Upper lobe of left lung (tissue), 6 donors: ENCODE data around the gene VPS13D. TPM values are rescaled to one million over a fixed set of nuclear protein-coding genes. Genes with fewer than 3 reads are reported as not detected.
A peak's percentile ranks its signal among the peaks of the same experiment; 100 is the strongest.

Experiments
- ATAC-seq, 2 donors: fragments of 200-7000 bp; cut with Tn5 transposase; one replicate each; pipeline ENCODE4 v1.9.1; 2022; ENCODE audit warnings: mild to moderate bottlenecking in 2 of 2, moderate library complexity in 2 of 2; ENCODE audit not compliant: low FRiP score in 2 of 2
- DNase-seq, 2 donors: peaks; one replicate each; pipeline ENCODE4 v3.0.0-alpha.2; 2019 to 2020
- H3K27ac ChIP-seq, 4 donors: fragments of 200-600 bp; sonication (generic); one replicate each; pipeline ENCODE4 v1.5.1; 2016 to 2019
- H3K27me3 ChIP-seq, 4 donors: fragments of 200-600 bp; sonication (generic); one replicate each; pipeline ENCODE4 v1.5.1; 2017 to 2019
- H3K36me3 ChIP-seq, 4 donors: fragments of 200-600 bp; sonication (generic); one replicate each; pipeline ENCODE4 v1.5.1; 2016 to 2019
- H3K4me1 ChIP-seq, 4 donors: fragments of 200-600 bp; sonication (generic); one replicate each; pipeline ENCODE4 v1.5.1; 2018 to 2019
- H3K4me3 ChIP-seq, 4 donors: fragments of 200-600 bp; sonication (generic); one replicate each; pipeline ENCODE4 v1.5.1; 2017 to 2019; ENCODE audit warnings: mild to moderate bottlenecking in 2 of 4, moderate library complexity in 1 of 4
- H3K9me3 ChIP-seq, 4 donors: fragments of 200-600 bp; sonication (generic); one replicate each; pipeline ENCODE4 v1.5.1; 2018 to 2019
- EP300 ChIP-seq, 4 donors: sonication (generic); formaldehyde crosslinking; IDR thresholded peaks; one replicate each; pipeline ENCODE4 v1.5.1; 2017; ENCODE audit warnings: antibody characterized with exemption in 4 of 4, control low read depth in 2 of 4
- POLR2A ChIP-seq, 4 donors: fragments of 450-650 bp; IDR thresholded peaks; one replicate each; pipeline ENCODE4 v1.5.1; 2016 to 2017; ENCODE audit warnings: antibody characterized with exemption in 4 of 4, mild to moderate bottlenecking in 2 of 4
- POLR2AphosphoS5 ChIP-seq, 2 donors: sonication (generic); formaldehyde crosslinking; IDR thresholded peaks; one replicate each; pipeline ENCODE4 v1.5.1; 2017; ENCODE audit warnings: antibody characterized with exemption in 2 of 2
- WGBS, 2 donors: methylation state at CpG; one replicate each; pipeline ENCODE4 v1.1.5; 2017 to 2018; 5-methylcytosine and 5-hydroxymethylcytosine counted together
- total RNA-seq, 6 donors: library from RNA; depleted of rRNA in 4 of 6; stranded (reverse); fragments of >200 nt in 4 of 6; gene quantifications; one replicate each; pipeline versions ENCODE4 v1.1.0 to v1.2.1, GENCODE V29; 2016 to 2021
- TF ChIP-seq, protein P1 (sequence below), 6 experiments: fragments of 450-650 bp in 4 of 6; fragments of 200-600 bp in 2 of 6; sonication (generic) in 2 of 6; IDR thresholded peaks; one replicate each; pipeline ENCODE4 v1.5.1; 2016 to 2019; ENCODE audit warnings: antibody characterized with exemption in 6 of 6
- donor health status: DM: no; HTN: no; CAD: no; lungs with moderate emphysema.
- donor health status: DM: no; HTN: yes; CAD: no; lungs with severe emphysema.

VPS13D gene
- total RNA-seq, 6 donors from 2014 or later, result 54.9 to 181 (median 87.9) TPM

GRCh38 chr1:12480041-12480440 lies 250.2 kb downstream of the VPS13D start:
- ATAC-seq (no peak), DNase-seq (no peak)
- Histone ChIP-seq H3K4me1 (peaks cover 63 to 71% (median 70%) of the 10 kb centered on the region in 4 donors), H3K4me3 (no peak overlapping the region), H3K9me3 (no peaks in the 10 kb centered on the region), H3K27me3 (no peaks in the 10 kb centered on the region), H3K27ac (peak overlapping the region in 3 of 4 donors; percentile 60 to 79 (median 76)), H3K36me3 (no peaks in the 10 kb centered on the region)
- WGBS, 2 donors, result 81 to 100% methylated on average over 2 to 3 of the region's 3 CpGs
- TF ChIP-seq, protein P1, sequence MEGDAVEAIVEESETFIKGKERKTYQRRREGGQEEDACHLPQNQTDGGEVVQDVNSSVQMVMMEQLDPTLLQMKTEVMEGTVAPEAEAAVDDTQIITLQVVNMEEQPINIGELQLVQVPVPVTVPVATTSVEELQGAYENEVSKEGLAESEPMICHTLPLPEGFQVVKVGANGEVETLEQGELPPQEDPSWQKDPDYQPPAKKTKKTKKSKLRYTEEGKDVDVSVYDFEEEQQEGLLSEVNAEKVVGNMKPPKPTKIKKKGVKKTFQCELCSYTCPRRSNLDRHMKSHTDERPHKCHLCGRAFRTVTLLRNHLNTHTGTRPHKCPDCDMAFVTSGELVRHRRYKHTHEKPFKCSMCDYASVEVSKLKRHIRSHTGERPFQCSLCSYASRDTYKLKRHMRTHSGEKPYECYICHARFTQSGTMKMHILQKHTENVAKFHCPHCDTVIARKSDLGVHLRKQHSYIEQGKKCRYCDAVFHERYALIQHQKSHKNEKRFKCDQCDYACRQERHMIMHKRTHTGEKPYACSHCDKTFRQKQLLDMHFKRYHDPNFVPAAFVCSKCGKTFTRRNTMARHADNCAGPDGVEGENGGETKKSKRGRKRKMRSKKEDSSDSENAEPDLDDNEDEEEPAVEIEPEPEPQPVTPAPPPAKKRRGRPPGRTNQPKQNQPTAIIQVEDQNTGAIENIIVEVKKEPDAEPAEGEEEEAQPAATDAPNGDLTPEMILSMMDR (IDR thresholded peaks at IDR 0.05), result no peak
- TF ChIP-seq POLR2AphosphoS5 (IDR thresholded peaks at IDR 0.05) (no peak), EP300 (IDR thresholded peaks at IDR 0.05) (no peak), POLR2A (IDR thresholded peaks at IDR 0.05) (no peak)

DNA sequence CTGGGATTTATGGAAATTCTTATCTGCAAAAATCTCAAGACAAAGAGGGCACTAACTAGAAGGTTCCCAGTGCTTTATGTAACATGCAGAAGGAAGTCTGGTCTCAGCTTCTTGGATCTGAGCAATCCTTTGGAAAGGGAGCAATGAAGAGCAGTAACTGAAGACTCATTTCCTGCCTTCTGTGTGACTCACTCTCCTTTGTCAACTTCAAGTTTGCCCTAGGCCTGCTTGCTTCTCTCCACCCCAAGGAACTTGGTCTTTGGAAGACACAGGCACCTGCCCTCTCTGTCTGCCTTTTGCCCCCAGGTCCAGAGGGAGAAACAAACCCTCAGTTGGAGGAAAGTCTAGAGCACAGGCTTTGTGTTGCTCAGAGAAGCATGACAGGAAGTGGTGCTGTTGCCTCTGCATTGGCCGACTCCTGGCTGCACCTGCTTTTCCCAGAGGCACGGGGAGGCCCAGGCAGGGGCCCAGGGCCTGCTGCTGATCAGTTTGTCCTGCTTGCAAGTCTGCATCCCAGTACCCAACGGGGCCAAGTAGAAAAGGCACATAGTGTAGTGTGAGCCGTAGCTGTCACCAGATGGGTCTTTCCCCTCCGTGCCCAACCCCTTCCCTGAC lies 251.0 kb downstream of the VPS13D start:
- H3K4me3 ChIP-seq, result no peak overlapping the region
- TF ChIP-seq POLR2A (IDR thresholded peaks at IDR 0.05) (no peak), POLR2AphosphoS5 (IDR thresholded peaks at IDR 0.05) (peak; percentile 30 to 59)
- peak in 1 of 2 donors; percentile 71 for ATAC-seq
- H3K36me3 ChIP-seq, result no peaks in the 10 kb centered on the region
- H3K27me3 ChIP-seq, result no peaks in the 10 kb centered on the region
- WGBS, 2 donors, result 64 to 100% methylated on average over 2 to 5 of the region's 5 CpGs
- H3K27ac ChIP-seq, result peak overlapping the region; percentile 3 to 79 (median 68)
- no peaks in the 10 kb centered on the region for H3K9me3 ChIP-seq
- DNase-seq, result peak in 1 of 2 donors; percentile 59
- H3K4me1 ChIP-seq, result peaks cover 63 to 71% (median 70%) of the 10 kb centered on the region in 4 donors

DNA sequence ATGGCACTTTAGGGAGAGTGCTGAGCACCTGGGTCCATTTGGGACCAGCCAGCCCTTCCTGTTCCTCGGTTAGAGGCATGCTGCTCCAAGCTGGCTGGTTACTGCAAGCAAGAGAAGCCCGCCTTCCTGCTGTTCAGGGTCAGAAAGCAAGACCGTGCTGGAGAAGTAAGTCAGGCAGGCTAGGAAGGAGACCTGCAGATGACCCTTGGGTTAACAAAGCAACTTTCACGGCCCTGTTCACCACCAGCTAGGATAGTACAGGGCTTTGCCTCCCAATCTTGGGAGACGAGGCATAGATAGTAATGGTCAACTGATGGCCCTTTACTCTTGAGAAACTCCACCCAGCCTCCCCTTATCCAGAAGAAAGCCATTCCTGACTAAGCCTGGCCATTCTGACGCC lies 252.1 kb downstream of the VPS13D start:
- Histone ChIP-seq H3K27me3 (no peaks in the 10 kb centered on the region), H3K36me3 (peaks cover 0 to 5% (median 0%) of the 10 kb centered on the region in 4 donors), H3K4me1 (peaks cover 67 to 73% (median 70%) of the 10 kb centered on the region in 4 donors), H3K27ac (peak overlapping the region in 3 of 4 donors; percentile 24 to 79 (median 60)), H3K4me3 (no peak overlapping the region), H3K9me3 (no peaks in the 10 kb centered on the region)
- TF ChIP-seq EP300 (IDR thresholded peaks at IDR 0.05) (no peak), POLR2A (IDR thresholded peaks at IDR 0.05) (no peak), POLR2AphosphoS5 (IDR thresholded peaks at IDR 0.05) (no peak)
- TF ChIP-seq, protein P1 (IDR thresholded peaks at IDR 0.05), result no peak
- DNase-seq (no peak), ATAC-seq (no peak)
- WGBS, 2 donors, result 90 to 92% methylated on average over 6 of the region's 6 CpGs

- no peak for ATAC-seq
- TF ChIP-seq, protein P1 (IDR thresholded peaks at IDR 0.05), result no peak
- TF ChIP-seq POLR2A (IDR thresholded peaks at IDR 0.05) (no peak), EP300 (IDR thresholded peaks at IDR 0.05) (no peak), POLR2AphosphoS5 (IDR thresholded peaks at IDR 0.05) (no peak)
- H3K4me3 ChIP-seq, result no peak overlapping the region
- no peak overlapping the region for H3K27ac ChIP-seq
- no peaks in the 10 kb centered on the region for H3K9me3 ChIP-seq
- 92 to 94% methylated on average over 3 of the region's 3 CpGs for WGBS, 2 donors
- no peak for DNase-seq
- peaks cover 61 to 64% (median 63%) of the 10 kb centered on the region in 4 donors for H3K4me1 ChIP-seq
- H3K36me3 ChIP-seq, result peaks cover 0 to 5% (median 0%) of the 10 kb centered on the region in 4 donors
- H3K27me3 ChIP-seq, result no peaks in the 10 kb centered on the region
Observed at GRCh38 chr1:12482988-12483387, 253.2 kb downstream of the VPS13D start.

DNA sequence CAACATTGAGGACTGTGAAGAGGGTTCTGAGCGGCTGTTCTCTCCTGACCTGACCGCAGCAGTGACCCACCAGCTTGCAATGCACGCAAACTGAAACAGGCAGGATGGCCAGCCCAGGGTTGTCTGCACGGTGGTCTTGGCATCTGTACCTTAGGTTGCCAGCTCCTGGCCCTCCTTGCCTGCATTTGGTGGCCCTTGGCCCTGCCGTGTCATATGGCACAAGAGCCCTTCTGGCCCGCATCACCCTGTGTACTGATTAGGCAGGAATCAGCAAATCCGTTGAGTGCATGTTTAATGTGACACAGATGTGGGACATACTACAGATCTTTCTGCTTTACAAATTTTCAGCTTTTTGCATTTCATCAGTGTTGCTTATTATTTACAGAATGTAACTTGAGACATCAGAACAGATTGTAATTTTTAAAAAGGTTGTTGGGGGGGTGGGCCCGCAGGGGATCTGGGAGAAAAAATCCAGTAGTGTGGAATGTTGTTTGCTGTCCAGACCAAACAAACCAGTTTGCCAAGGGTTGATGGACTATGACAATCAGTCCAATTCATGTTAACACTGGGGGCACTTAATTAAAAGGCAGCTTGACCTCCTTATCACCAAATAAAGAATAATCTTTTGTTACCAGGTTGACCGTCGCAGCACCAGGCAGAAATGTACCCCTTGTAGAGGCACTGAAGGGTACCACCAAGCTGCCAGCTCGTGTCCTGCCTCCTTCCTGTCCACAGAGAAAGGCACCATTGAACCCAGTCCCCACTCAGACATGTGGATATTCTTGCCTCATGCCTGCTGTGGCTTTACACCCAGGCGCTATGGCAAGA lies 255.6 kb downstream of the VPS13D start:
- peak overlapping the region; percentile 33 to 79 (median 61) for H3K27ac ChIP-seq
- no peak overlapping the region for H3K4me3 ChIP-seq
- H3K4me1 ChIP-seq, result peaks cover 36 to 46% (median 40%) of the 10 kb centered on the region in 4 donors
- no peaks in the 10 kb centered on the region for H3K9me3 ChIP-seq
- no peaks in the 10 kb centered on the region for H3K27me3 ChIP-seq
- TF ChIP-seq EP300 (IDR thresholded peaks at IDR 0.05) (no peak), POLR2AphosphoS5 (IDR thresholded peaks at IDR 0.05) (no peak), POLR2A (IDR thresholded peaks at IDR 0.05) (no peak)
- TF ChIP-seq, protein P1 (IDR thresholded peaks at IDR 0.05), result no peak
- WGBS, 2 donors, result 78 to 82% methylated on average over 10 to 12 of the region's 12 CpGs
- H3K36me3 ChIP-seq, result peaks cover 0 to 5% (median 0%) of the 10 kb centered on the region in 4 donors
- DNase-seq, result no peak
- ATAC-seq, result peak in 1 of 2 donors; percentile 34
